ENCODE data around the gene ANKLE1. TPM values are rescaled to one million over a fixed set of nuclear protein-coding genes. Genes with fewer than 3 reads are reported as not detected.

The ANKLE1 gene
- total and polyA plus RNA-seq, 10 of the 15 experiments (the other 5 are each of a cell fraction or from before 2014, with no cell fraction given): 2.2 to 17.9 (median 10.9) TPM

- RAD21 ChIA-PET (ENCODE audit: unreplicated experiment): interaction anchor here (1.2 kb wide), 1 partner anchor 19 kb away, joined by 3 read pairs; the partner anchor contains the start of gene BABAM1
- WGBS (ENCODE audit: insufficient coverage, insufficient replicate concordance, low lambda C conversion rate, missing lambda C conversion rate): 63% methylated on average over 21 of the region's 21 CpGs
Measured at GRCh38 chr19:17248011-17248776, 33.5 kb upstream of the ANKLE1 start.

GRCh38 chr19:17249887-17250548 lies 31.7 kb upstream of the ANKLE1 start:
- Histone ChIP-seq H3K4me2 (ENCODE audit: control insufficient read depth, insufficient read depth) (no peak overlapping the region), H3K9ac (ENCODE audit: control insufficient read depth, insufficient read depth, low read length) (no peak overlapping the region), H3K4me3 (no peak overlapping the region), H3K4me1 (ENCODE audit: control insufficient read depth, insufficient read depth, low read length) (peaks cover 9% of the 10 kb centered on the region), H4K20me1 (ENCODE audit: control insufficient read depth, insufficient read depth) (no peaks in the 10 kb centered on the region), H2AFZ (ENCODE audit: control insufficient read depth, low read depth, low read length) (no peak overlapping the region), H3K79me2 (ENCODE audit: control insufficient read depth, insufficient read depth, low read length) (no peaks in the 10 kb centered on the region; the same call in 1 of the 2 replicates), H3K36me3 (ENCODE audit: control insufficient read depth in 2 of 2, insufficient read depth in 2 of 2, low read length in 1 of 2) (no peaks in the 10 kb centered on the region), H3K27ac (ENCODE audit: control insufficient read depth, insufficient read depth) (no peak overlapping the region), H3K9me3 (replicated peaks; ENCODE audit: control insufficient read depth, insufficient read depth, low read length) (no peaks in the 10 kb centered on the region), H3K27me3 (replicated peaks in 1 of 2; ENCODE audit: control insufficient read depth in 2 of 2, insufficient read depth in 2 of 2, low read length in 1 of 2) (no peaks in the 10 kb centered on the region)
- ATAC-seq: no peak
- CTCF ChIA-PET: interaction anchor here (0.6 to 3.8 kb wide), 4 partner anchors 10 to 133 kb away, joined by 3 to 17 read pairs (median 6); partner anchors contain the start of genes ANKLE1 and USHBP1
- no peak for DNase-seq (ENCODE audit: low read depth, low spot score)
- POLR2A ChIA-PET: no interaction called here
- WGBS (ENCODE audit: insufficient coverage, insufficient replicate concordance, low lambda C conversion rate, missing lambda C conversion rate): 61% methylated on average over 15 of the region's 15 CpGs
- SMC1A ChIA-PET (ENCODE audit: uncharacterized antibody, unreplicated experiment): interaction anchor here (1.2 kb wide), 1 partner anchor 17 kb away, joined by 3 read pairs; no protein-coding TSS in a partner anchor
- RAD21 ChIA-PET (ENCODE audit: unreplicated experiment): no interaction called here
- in situ Hi-C loops (cut with MboI) (no loop called here), intact Hi-C loops (cut with micrococcal nuclease; ENCODE audit: unreplicated experiment) (no loop called here)
- BruUV-seq (replicated peaks): no TSS peak
- FAIRE-seq: no peak
- TF ChIP-seq HCFC1 (IDR thresholded peaks at IDR 0.05; ENCODE audit: low read length) (no peak), ZNF592 (IDR thresholded peaks at IDR 0.05) (no peak), BMI1 (IDR thresholded peaks at IDR 0.05; ENCODE audit: borderline replicate concordance) (no peak), RELB (IDR thresholded peaks at IDR 0.05; ENCODE audit: low read depth) (no peak)

More at GRCh38 chr19:17248011-17248776, 33.5 kb upstream of the ANKLE1 start:
- no peak for DNase-seq (ENCODE audit: low read depth, low spot score)
- Histone ChIP-seq H3K4me1 (ENCODE audit: control insufficient read depth, insufficient read depth, low read length) (peaks cover 9% of the 10 kb centered on the region), H3K36me3 (ENCODE audit: control insufficient read depth in 2 of 2, insufficient read depth in 2 of 2, low read length in 1 of 2) (no peaks in the 10 kb centered on the region), H4K20me1 (ENCODE audit: control insufficient read depth, insufficient read depth) (no peaks in the 10 kb centered on the region), H2AFZ (ENCODE audit: control insufficient read depth, low read depth, low read length) (no peak overlapping the region), H3K27ac (ENCODE audit: control insufficient read depth, insufficient read depth) (no peak overlapping the region), H3K27me3 (replicated peaks in 1 of 2; ENCODE audit: control insufficient read depth in 2 of 2, insufficient read depth in 2 of 2, low read length in 1 of 2) (no peaks in the 10 kb centered on the region), H3K9ac (ENCODE audit: control insufficient read depth, insufficient read depth, low read length) (no peak overlapping the region), H3K4me2 (ENCODE audit: control insufficient read depth, insufficient read depth) (no peak overlapping the region), H3K79me2 (ENCODE audit: control insufficient read depth, insufficient read depth, low read length) (peaks cover 7% of the 10 kb centered on the region), H3K4me3 (no peak overlapping the region), H3K9me3 (replicated peaks; ENCODE audit: control insufficient read depth, insufficient read depth, low read length) (no peaks in the 10 kb centered on the region)
- no TSS peak for BruUV-seq (replicated peaks)
- TF ChIP-seq ZNF207 (IDR thresholded peaks at IDR 0.05; ENCODE audit: borderline replicate concordance) (no peak), RFX5 (IDR thresholded peaks at IDR 0.05; ENCODE audit: low read depth, low read length) (no peak), PAX8 (IDR thresholded peaks at IDR 0.05) (no peak)
- ChIA-PET CTCF (interaction anchor here (1.1 to 3.8 kb wide), 3 partner anchors 12 to 34 kb away, joined by 3 to 17 read pairs (median 7); partner anchors contain the start of genes ANKLE1 and USHBP1), POLR2A (interaction anchor here (0.5 to 0.7 kb wide), 2 partner anchors 170 to 226 kb away, joined by 3 read pairs; no protein-coding TSS in a partner anchor), SMC1A (ENCODE audit: uncharacterized antibody, unreplicated experiment) (interaction anchor here (1.1 kb wide), 1 partner anchor 164 kb away, joined by 3 read pairs; no protein-coding TSS in a partner anchor)
- in situ Hi-C loops (cut with MboI): no loop called here
- no peak for FAIRE-seq
- intact Hi-C loops (cut with micrococcal nuclease; ENCODE audit: unreplicated experiment): no loop called here
- no peak for ATAC-seq

Data from GM12878 (cell line).